HEK293 (cell line): Measurements from ENCODE around the gene ZDHHC1.

ENCODE experiments used
- AEBP2 ChIP-seq: fragments of 450-650 bp; formaldehyde crosslinking; IDR thresholded peaks from 2 replicates; pipeline ENCODE4 v1.5.1; 2016; ENCODE audit warnings: missing biosample characterization, missing genetic modification characterization, borderline replicate concordance
- CTCF ChIP-seq: fragments of 450-650 bp; formaldehyde crosslinking; IDR thresholded peaks from 2 replicates; pipeline ENCODE4 v1.5.1; 2016; ENCODE audit warnings: missing biosample characterization, missing genetic modification characterization
- HOXC10 ChIP-seq: sonication (generic); formaldehyde crosslinking; IDR thresholded peaks from 2 replicates; pipeline ENCODE4 v1.8.1; 2023; ENCODE audit warnings: mild to moderate bottlenecking, missing genetic modification reagents
- SALL2 ChIP-seq: fragments of 450-650 bp; formaldehyde crosslinking; IDR thresholded peaks from 2 replicates; pipeline ENCODE4 v1.5.0; 2017; ENCODE audit warnings: missing biosample characterization, mild to moderate bottlenecking, missing genetic modification characterization, borderline replicate concordance
- ZBTB8A ChIP-seq: fragments of 450-650 bp; formaldehyde crosslinking; IDR thresholded peaks from 2 replicates; pipeline ENCODE4 v1.5.1; 2016; ENCODE audit warnings: missing biosample characterization, missing genetic modification characterization
- ZNF121 ChIP-seq: fragments of 450-650 bp; formaldehyde crosslinking; IDR thresholded peaks from 2 replicates; pipeline ENCODE4 v1.5.1; 2016; ENCODE audit warnings: missing biosample characterization, missing genetic modification characterization
- ZNF133 ChIP-seq: fragments of 450-650 bp; formaldehyde crosslinking; IDR thresholded peaks from 2 replicates; pipeline ENCODE4 v1.5.1; 2016; ENCODE audit warnings: missing biosample characterization, missing genetic modification characterization
- ZNF138 ChIP-seq: fragments of 450-650 bp; formaldehyde crosslinking; IDR thresholded peaks from 2 replicates; pipeline ENCODE4 v1.5.1; 2016; ENCODE audit warnings: missing biosample characterization, missing genetic modification characterization, borderline replicate concordance
- ZNF19 ChIP-seq: fragments of 450-650 bp; formaldehyde crosslinking; IDR thresholded peaks from 2 replicates; pipeline ENCODE4; 2016; ENCODE audit warnings: missing biosample characterization, missing genetic modification characterization, low read depth
- ZNF274 ChIP-seq, 2 experiments: fragments of 200-500 bp in 1 of 2; fragments of 450-650 bp in 1 of 2; sonication (Bioruptor generic) in 1 of 2; formaldehyde crosslinking in 1 of 2; IDR thresholded peaks; 2 replicates each; pipeline versions ENCODE4 v1.5.1 to v1.6.1; 2014 to 2016; ENCODE audit warnings: borderline replicate concordance in 1 of 2, inconsistent platforms in 1 of 2, low read length in 1 of 2, missing biosample characterization in 1 of 2, missing genetic modification characterization in 1 of 2
- ZNF335 ChIP-seq: fragments of 450-650 bp; formaldehyde crosslinking; conservative IDR thresholded peaks from 2 replicates; pipeline ENCODE4 v1.5.1; 2016; ENCODE audit warnings: missing biosample characterization, missing genetic modification characterization
- ZNF585B ChIP-seq: fragments of 450-650 bp; formaldehyde crosslinking; IDR thresholded peaks from 2 replicates; pipeline ENCODE4 v1.5.1; 2016; ENCODE audit warnings: missing biosample characterization, missing genetic modification characterization
- ZSCAN30 ChIP-seq: fragments of 450-650 bp; IDR thresholded peaks from 2 replicates; pipeline ENCODE4 v1.5.1; 2018; ENCODE audit warnings: missing biosample characterization, mild to moderate bottlenecking, missing genetic modification characterization, moderate library complexity

GRCh38 chr16:67349172-67349571 lies 67.1 kb downstream of the ZDHHC1 start:
- TF ChIP-seq CTCF (tag by site-specific recombination) (no peak), ZBTB8A (tag by site-specific recombination) (no peak), SALL2 (tag by site-specific recombination) (no peak), ZNF585B (tag by site-specific recombination) (no peak), ZNF335 (tag by site-specific recombination) (no peak), ZNF121 (no peak), ZNF19 (tag by site-specific recombination) (no peak), ZNF138 (tag by site-specific recombination) (no peak), AEBP2 (tag by site-specific recombination) (no peak), ZNF133 (tag by site-specific recombination) (no peak), ZNF274 (IDR thresholded peaks at IDR 0.05; ENCODE audit: low read length) (no peak), ZNF274 (tag by site-specific recombination; IDR thresholded peaks at IDR 0.05; ENCODE audit: borderline replicate concordance) (no peak), HOXC10 (CRISPR knock-in tag) (no peak), ZSCAN30 (no peak)
